Fibroblast of the conjunctiva (primary cell): ENCODE results near the gene ANGPTL1.
A peak's percentile ranks its signal among the peaks of the same experiment; 100 is the strongest.

Experiments
- DNase-seq: peaks from one replicate; pipeline ENCODE4 v3.0.0-alpha.2; 2010; ENCODE audit warnings: low read depth

The ANGPTL1 gene

GRCh38 chr1:178870944-178871343, at the start of gene ANGPTL1:
Gene ANGPTL1, minus strand, starts transcription at chr1:178871077. Its CDS starts 5,301 bp downstream, at chr1:178865776.
- DNase-seq: peak; percentile 14

GRCh38 chr1:178919581-178919980, 48.7 kb upstream of the ANGPTL1 start:
- DNase-seq: no peak

GRCh38 chr1:178918955-178919354, 48.1 kb upstream of the ANGPTL1 start:
- no peak for DNase-seq

- DNase-seq: no peak
Observed at GRCh38 chr1:178918308-178918707, 47.4 kb upstream of the ANGPTL1 start.

- no peak for DNase-seq
Observed at GRCh38 chr1:178916448-178917174, 45.7 kb upstream of the ANGPTL1 start.

GRCh38 chr1:178912597-178912996, 41.7 kb upstream of the ANGPTL1 start:
- no peak for DNase-seq

- DNase-seq: no peak
Observed at GRCh38 chr1:178910023-178910422, 39.1 kb upstream of the ANGPTL1 start.

GRCh38 chr1:178908358-178908757, 37.5 kb upstream of the ANGPTL1 start:
- DNase-seq: peak; percentile 54

GRCh38 chr1:178901482-178902125, 30.7 kb upstream of the ANGPTL1 start:
- DNase-seq: no peak

GRCh38 chr1:178899402-178899801, 28.5 kb upstream of the ANGPTL1 start:
- DNase-seq: no peak

- no peak for DNase-seq
Observed at GRCh38 chr1:178898401-178898800, 27.5 kb upstream of the ANGPTL1 start.

GRCh38 chr1:178895928-178896327, 25.1 kb upstream of the ANGPTL1 start:
- DNase-seq: no peak

- no peak for DNase-seq
Observed at GRCh38 chr1:178886551-178886950, 15.7 kb upstream of the ANGPTL1 start.

GRCh38 chr1:178885869-178886268, 15.0 kb upstream of the ANGPTL1 start:
- no peak for DNase-seq

- no peak for DNase-seq
Observed at GRCh38 chr1:178881950-178882349, 11.1 kb upstream of the ANGPTL1 start.

- DNase-seq: no peak
Observed at GRCh38 chr1:178877896-178878295, 7.0 kb upstream of the ANGPTL1 start.

GRCh38 chr1:178875936-178876335, 5.1 kb upstream of the ANGPTL1 start:
- DNase-seq: no peak

GRCh38 chr1:178874966-178875365, 4.1 kb upstream of the ANGPTL1 start:
- DNase-seq: no peak

GRCh38 chr1:178871551-178872320, 859 bp upstream of the ANGPTL1 start:
- no peak for DNase-seq

GRCh38 chr1:178870221-178870620, 656 bp downstream of the ANGPTL1 start:
- DNase-seq: no peak

GRCh38 chr1:178869119-178869697, 1.7 kb downstream of the ANGPTL1 start:
- peak; percentile 65 for DNase-seq

GRCh38 chr1:178868706-178869105, 2.2 kb downstream of the ANGPTL1 start:
- DNase-seq: no peak

GRCh38 chr1:178867670-178868069, 3.2 kb downstream of the ANGPTL1 start:
- DNase-seq: peak; percentile 31
